Myocyte (in vitro differentiated cells): ENCODE measurements around the gene CYSTM1. TPM values are rescaled to one million over a fixed set of nuclear protein-coding genes. Genes with fewer than 3 reads are reported as not detected.

Experiments used
- DNase-seq: peaks from one replicate; pipeline ENCODE4 v3.0.0-alpha.2; 2012; ENCODE audit warnings: low read depth
- total RNA-seq: library from RNA; depleted of rRNA; stranded (reverse); fragments of >200 nt; gene quantifications from 2 replicates; pipeline ENCODE4 v1.2.3, GENCODE V29; 2014

The CYSTM1 gene
- total RNA-seq, 1 donor from 2014 or later: 27.9 TPM

DNA sequence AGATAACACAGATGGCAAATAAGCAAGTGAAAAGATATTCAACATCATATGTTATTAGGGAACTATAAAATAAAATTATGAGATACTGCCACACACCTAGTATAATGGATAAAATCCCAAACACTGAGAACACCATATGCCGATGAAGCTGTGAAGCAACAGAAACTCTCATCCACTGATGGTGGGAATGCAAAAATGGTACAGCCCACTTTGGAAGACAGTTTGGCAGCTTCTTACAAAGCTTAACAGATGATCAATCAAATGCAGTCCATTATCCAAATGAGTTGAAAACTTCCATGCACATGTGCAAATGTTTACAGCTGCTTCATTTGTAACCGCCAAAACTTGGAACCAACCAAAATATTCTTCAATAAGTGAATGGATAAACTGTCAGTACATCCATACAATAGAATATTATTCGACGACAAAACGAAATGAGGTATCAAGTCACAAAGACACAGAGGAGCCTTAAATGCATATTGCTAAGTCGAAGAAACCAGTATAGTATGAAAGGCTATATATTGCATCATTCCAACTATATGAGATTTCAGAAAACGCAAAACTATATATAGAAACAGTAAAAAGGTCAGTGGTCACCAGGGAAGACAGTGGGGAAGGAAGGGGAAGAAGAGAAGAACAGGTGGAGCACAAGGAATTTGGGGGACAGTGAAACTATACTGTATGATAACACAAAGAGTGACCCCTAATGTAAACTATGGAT lies 113.0 kb downstream of the CYSTM1 start:
- DNase-seq: no peak

DNA sequence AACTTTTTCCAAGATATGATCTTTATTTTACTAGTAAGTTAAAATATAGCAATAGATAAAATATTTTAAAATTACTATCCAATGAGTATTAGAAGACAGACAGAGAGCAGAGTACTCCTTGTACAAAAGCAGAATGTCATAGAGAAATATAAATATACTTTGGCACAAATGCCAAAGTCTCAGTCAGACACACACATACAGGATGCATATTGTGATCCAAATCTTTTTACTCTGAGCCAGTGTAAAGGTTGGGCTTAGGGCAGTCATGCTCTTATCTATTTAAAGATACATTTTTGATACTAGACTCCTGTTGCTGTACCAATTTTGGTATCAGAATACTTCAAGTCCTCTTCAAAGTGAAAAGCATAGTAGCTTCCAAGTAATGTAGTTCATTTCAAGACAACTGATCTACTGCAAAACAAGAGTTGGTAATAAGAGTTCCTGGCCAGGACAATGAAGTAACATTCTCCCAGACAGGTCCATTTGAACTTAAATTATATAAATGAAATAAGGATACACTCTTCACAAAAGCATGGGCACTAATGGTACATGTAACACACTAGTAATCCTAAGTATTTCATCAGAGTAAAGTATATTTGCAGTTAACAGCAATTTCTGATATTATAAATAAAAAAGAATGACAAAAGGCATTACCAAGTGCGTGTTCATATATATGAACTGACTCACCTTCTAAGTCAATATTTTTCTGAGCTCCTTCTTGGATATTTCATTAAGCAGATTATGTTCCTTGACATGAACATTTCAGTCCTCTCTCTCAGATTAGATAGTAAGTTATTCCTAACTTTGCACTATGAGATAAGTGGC lies 117.4 kb downstream of the CYSTM1 start:
- no peak for DNase-seq

Other genes starting within 250 kb of the CYSTM1 start
- gene NRG2, start 131.9 kb upstream of the CYSTM1 start, total RNA-seq: not detected in 2 replicates
- gene PURA, start 61.1 kb upstream of the CYSTM1 start, total RNA-seq: 18.0 and 18.3 TPM in 2 replicates
- 8.1 and 10.4 TPM in 2 replicates for gene IGIP, start 49.3 kb upstream of the CYSTM1 start, total RNA-seq
- gene PFDN1, start 127.9 kb downstream of the CYSTM1 start, total RNA-seq: 42.0 and 63.9 TPM in 2 replicates
- 10.1 and 10.2 TPM in 2 replicates for gene HBEGF, start 171.4 kb downstream of the CYSTM1 start, total RNA-seq
- not detected in 2 replicates for gene SLC4A9, start 185.0 kb downstream of the CYSTM1 start, total RNA-seq
- gene ANKHD1, start 226.6 kb downstream of the CYSTM1 start, total RNA-seq: 33.7 and 39.7 TPM in 2 replicates